ENCODE results near the gene KIAA0513.

DNA sequence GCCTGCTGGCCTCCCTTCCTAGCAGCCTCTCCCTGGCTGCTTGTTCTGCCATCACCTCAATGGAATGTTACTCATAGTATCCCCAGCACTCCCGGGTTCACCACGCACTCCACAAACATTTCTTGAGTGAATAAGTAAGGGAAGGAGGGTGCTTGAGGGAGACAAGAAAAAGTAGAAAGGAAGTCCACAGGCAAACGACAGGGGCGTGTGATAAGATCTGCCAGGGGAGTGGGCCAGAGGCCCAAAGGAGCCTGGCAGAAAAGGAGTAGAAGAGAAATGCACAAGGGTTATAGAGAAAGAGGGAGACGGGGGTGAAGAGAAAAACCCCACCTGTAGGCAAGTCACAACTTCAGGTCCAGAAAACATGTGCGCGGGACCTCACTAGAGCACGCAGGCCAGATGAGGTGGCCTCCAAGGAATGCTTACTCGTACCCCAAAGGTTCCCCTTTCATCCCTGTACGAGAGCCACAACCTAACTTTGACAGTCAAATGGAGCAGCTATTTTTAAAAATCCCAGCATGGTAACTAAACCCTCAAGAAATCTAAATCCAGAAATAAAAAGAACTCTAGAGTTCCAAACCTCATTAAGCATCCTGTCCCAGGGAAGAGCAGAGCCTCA, 22.9 kb upstream of the KIAA0513 start:
- TF ChIP-seq, protein P1, sequence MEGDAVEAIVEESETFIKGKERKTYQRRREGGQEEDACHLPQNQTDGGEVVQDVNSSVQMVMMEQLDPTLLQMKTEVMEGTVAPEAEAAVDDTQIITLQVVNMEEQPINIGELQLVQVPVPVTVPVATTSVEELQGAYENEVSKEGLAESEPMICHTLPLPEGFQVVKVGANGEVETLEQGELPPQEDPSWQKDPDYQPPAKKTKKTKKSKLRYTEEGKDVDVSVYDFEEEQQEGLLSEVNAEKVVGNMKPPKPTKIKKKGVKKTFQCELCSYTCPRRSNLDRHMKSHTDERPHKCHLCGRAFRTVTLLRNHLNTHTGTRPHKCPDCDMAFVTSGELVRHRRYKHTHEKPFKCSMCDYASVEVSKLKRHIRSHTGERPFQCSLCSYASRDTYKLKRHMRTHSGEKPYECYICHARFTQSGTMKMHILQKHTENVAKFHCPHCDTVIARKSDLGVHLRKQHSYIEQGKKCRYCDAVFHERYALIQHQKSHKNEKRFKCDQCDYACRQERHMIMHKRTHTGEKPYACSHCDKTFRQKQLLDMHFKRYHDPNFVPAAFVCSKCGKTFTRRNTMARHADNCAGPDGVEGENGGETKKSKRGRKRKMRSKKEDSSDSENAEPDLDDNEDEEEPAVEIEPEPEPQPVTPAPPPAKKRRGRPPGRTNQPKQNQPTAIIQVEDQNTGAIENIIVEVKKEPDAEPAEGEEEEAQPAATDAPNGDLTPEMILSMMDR (conservative IDR thresholded peaks at IDR 0.05): no peak
- TF ChIP-seq ZFX (IDR thresholded peaks at IDR 0.05): no peak
